Inflammatory macrophage treated with lipopolysaccharide for 1 hour (primary cell): ENCODE measurements around the gene ATP6V0A4.
"Not testable (repeated sequence)": the region's sequence is repeated elsewhere in the genome, so short reads cannot be mapped to it uniquely, and the experiment has no call there.

Source experiments
- DNase-seq, 2 donors: peaks; one replicate each; pipeline ENCODE4 v3.0.0-alpha.2; 2020 to 2022

Gene ATP6V0A4

GRCh38 chr7:138801256-138801655 is 3.3 kb upstream of the ATP6V0A4 start:
- no peak for DNase-seq

- DNase-seq, result no peak
Observed at GRCh38 chr7:138799336-138800000, 1.5 kb upstream of the ATP6V0A4 start.

- DNase-seq, result no peak
Observed at GRCh38 chr7:138798836-138799235, 840 bp upstream of the ATP6V0A4 start.

- DNase-seq, result not testable (repeated sequence)
Observed at GRCh38 chr7:138797046-138797445, 950 bp downstream of the ATP6V0A4 start.

GRCh38 chr7:138796038-138796615 is 1.9 kb downstream of the ATP6V0A4 start:
- no peak for DNase-seq

- DNase-seq, result no peak
Observed at GRCh38 chr7:138785587-138786437, 12.2 kb downstream of the ATP6V0A4 start.

GRCh38 chr7:138784692-138785091 is 13.3 kb downstream of the ATP6V0A4 start:
- DNase-seq, result no peak

GRCh38 chr7:138781004-138781403 is 17.0 kb downstream of the ATP6V0A4 start:
- DNase-seq, result no peak

GRCh38 chr7:138776166-138776833 is 21.7 kb downstream of the ATP6V0A4 start:
- DNase-seq, result no peak

- no peak for DNase-seq
Observed at GRCh38 chr7:138773817-138774216, 24.2 kb downstream of the ATP6V0A4 start.

- DNase-seq, result no peak
Observed at GRCh38 chr7:138773176-138773575, 24.8 kb downstream of the ATP6V0A4 start.

GRCh38 chr7:138770904-138771303 is 27.1 kb downstream of the ATP6V0A4 start:
- DNase-seq, result no peak

- DNase-seq, result no peak
Observed at GRCh38 chr7:138768241-138768640, 29.8 kb downstream of the ATP6V0A4 start.

GRCh38 chr7:138756591-138757242 is 41.3 kb downstream of the ATP6V0A4 start:
- DNase-seq, result no peak

GRCh38 chr7:138755842-138756590 is 42.0 kb downstream of the ATP6V0A4 start:
- DNase-seq, result no peak

GRCh38 chr7:138755331-138755747 is 42.7 kb downstream of the ATP6V0A4 start:
- DNase-seq, result no peak

- no peak for DNase-seq
Observed at GRCh38 chr7:138753610-138754009, 44.4 kb downstream of the ATP6V0A4 start.

- no peak for DNase-seq
Observed at GRCh38 chr7:138753150-138753518, 44.9 kb downstream of the ATP6V0A4 start.

GRCh38 chr7:138752518-138753149 is 45.4 kb downstream of the ATP6V0A4 start:
- DNase-seq, result no peak

GRCh38 chr7:138750901-138751464 is 47.0 kb downstream of the ATP6V0A4 start:
- DNase-seq, result no peak

GRCh38 chr7:138750473-138750872 is 47.5 kb downstream of the ATP6V0A4 start:
- no peak for DNase-seq
